ENCODE data around the gene BAD. TPM values are rescaled to one million over a fixed set of nuclear protein-coding genes. Genes with fewer than 3 reads are reported as not detected.

BAD gene
- total RNA-seq, 4 donors from 2014 or later = 57.1 to 71.9 (median 64.4) TPM

DNA sequence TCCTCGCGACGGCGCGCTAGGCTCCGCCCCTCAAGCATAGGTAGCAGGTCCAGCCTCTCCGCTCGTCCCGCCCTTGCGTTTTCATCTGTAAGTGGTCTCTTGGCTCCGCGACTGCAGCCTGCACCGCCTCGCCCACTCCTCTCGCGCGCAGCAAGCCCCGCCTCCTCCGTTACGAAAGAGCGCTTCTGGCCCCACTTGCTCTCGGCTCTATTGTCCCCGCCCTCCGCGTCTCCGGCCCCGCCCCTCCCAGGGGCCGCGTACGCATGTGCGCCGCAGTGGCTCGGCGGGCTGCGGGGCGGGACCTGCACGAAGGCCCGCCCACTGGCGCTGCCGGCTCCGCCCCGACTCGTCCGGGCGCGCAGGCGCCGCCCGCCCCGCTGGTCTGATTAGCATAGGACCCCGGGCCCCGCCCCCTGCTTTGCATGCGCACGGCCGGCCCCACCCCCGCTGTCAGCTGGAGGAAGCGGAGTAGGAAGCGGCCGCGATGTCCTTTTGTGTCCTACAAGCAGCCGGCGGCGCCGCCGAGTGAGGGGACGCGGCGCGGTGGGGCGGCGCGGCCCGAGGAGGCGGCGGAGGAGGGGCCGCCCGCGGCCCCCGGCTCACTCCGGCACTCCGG is 20.7 kb upstream of the BAD start, which contains the start of gene ESRRA:
TSS of gene ESRRA (plus strand) at position 450 of the 616 bp plus-strand sequence. CDS start 1,656 bp downstream, outside the sequence.
- peaks cover 41% of the 10 kb centered on the region for H3K4me1 ChIP-seq
- peak within 1 kb of the TSS; percentile 96 for H3K27ac ChIP-seq
- peak; percentile 100 for DNase-seq (ENCODE audit: low spot score in 2 of 2)
- H3K27me3 ChIP-seq = peaks cover 8% of the 10 kb centered on the region
- no peaks in the 10 kb centered on the region for H3K36me3 ChIP-seq
- peak within 1 kb of the TSS; percentile 84 for H3K4me3 ChIP-seq
- TF ChIP-seq POLR2A (IDR thresholded peaks at IDR 0.05) = no peak
- TF ChIP-seq POLR2AphosphoS5 (IDR thresholded peaks at IDR 0.05) = no peak
- TF ChIP-seq, protein P1, sequence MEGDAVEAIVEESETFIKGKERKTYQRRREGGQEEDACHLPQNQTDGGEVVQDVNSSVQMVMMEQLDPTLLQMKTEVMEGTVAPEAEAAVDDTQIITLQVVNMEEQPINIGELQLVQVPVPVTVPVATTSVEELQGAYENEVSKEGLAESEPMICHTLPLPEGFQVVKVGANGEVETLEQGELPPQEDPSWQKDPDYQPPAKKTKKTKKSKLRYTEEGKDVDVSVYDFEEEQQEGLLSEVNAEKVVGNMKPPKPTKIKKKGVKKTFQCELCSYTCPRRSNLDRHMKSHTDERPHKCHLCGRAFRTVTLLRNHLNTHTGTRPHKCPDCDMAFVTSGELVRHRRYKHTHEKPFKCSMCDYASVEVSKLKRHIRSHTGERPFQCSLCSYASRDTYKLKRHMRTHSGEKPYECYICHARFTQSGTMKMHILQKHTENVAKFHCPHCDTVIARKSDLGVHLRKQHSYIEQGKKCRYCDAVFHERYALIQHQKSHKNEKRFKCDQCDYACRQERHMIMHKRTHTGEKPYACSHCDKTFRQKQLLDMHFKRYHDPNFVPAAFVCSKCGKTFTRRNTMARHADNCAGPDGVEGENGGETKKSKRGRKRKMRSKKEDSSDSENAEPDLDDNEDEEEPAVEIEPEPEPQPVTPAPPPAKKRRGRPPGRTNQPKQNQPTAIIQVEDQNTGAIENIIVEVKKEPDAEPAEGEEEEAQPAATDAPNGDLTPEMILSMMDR (IDR thresholded peaks at IDR 0.05) = no peak
- TF ChIP-seq EP300 (IDR thresholded peaks at IDR 0.05) = no peak
- WGBS = no CpG with 5 or more reads among the region's 81 CpGs
- no peaks in the 10 kb centered on the region for H3K9me3 ChIP-seq

GRCh38 chr11:64304316-64305072 is 20.0 kb upstream of the BAD start:
- peak in 1 of 3 donors; percentile 52 for TF ChIP-seq POLR2AphosphoS5 (IDR thresholded peaks at IDR 0.05)
- TF ChIP-seq, protein P1 (IDR thresholded peaks at IDR 0.05) = peak; percentile 77 to 87
- no peak for TF ChIP-seq POLR2A (IDR thresholded peaks at IDR 0.05)
- TF ChIP-seq EP300 (IDR thresholded peaks at IDR 0.05) = no peak
- Histone ChIP-seq H3K27ac (peak overlapping the region; percentile 96), H3K4me3 (peak overlapping the region; percentile 84), H3K27me3 (peaks cover 15% of the 10 kb centered on the region), H3K4me1 (peaks cover 48% of the 10 kb centered on the region), H3K36me3 (no peaks in the 10 kb centered on the region), H3K9me3 (no peaks in the 10 kb centered on the region)
- peak; percentile 97 to 98 for DNase-seq (ENCODE audit: low spot score in 2 of 2)
- under 1% methylated on average over 22 of the region's 46 CpGs for WGBS

- H3K27me3 ChIP-seq = peaks cover 20% of the 10 kb centered on the region
- no peak for DNase-seq (ENCODE audit: low spot score in 2 of 2)
- no peaks in the 10 kb centered on the region for H3K36me3 ChIP-seq
- no peaks in the 10 kb centered on the region for H3K9me3 ChIP-seq
- peaks cover 53% of the 10 kb centered on the region for H3K4me1 ChIP-seq
- no peak for TF ChIP-seq POLR2A (IDR thresholded peaks at IDR 0.05)
- TF ChIP-seq, protein P1 (IDR thresholded peaks at IDR 0.05) = no peak
- H3K27ac ChIP-seq = peak overlapping the region; percentile 96
- WGBS = no CpG with 5 or more reads among the region's 5 CpGs
- H3K4me3 ChIP-seq = peak overlapping the region; percentile 84
Observed at GRCh38 chr11:64304032-64304315, 19.5 kb upstream of the BAD start.

- Histone ChIP-seq H3K27ac (peak overlapping the region; percentile 96), H3K27me3 (peaks cover 22% of the 10 kb centered on the region), H3K4me1 (peaks cover 56% of the 10 kb centered on the region), H3K36me3 (no peaks in the 10 kb centered on the region), H3K9me3 (no peaks in the 10 kb centered on the region), H3K4me3 (no peak overlapping the region)
- DNase-seq (ENCODE audit: low spot score in 2 of 2) = no peak
- 88% methylated on average over 10 of the region's 13 CpGs for WGBS
- TF ChIP-seq POLR2A (IDR thresholded peaks at IDR 0.05) = no peak
- TF ChIP-seq, protein P1 (IDR thresholded peaks at IDR 0.05) = no peak
- no peak for TF ChIP-seq EP300 (IDR thresholded peaks at IDR 0.05)
- no peak for TF ChIP-seq POLR2AphosphoS5 (IDR thresholded peaks at IDR 0.05)
Observed at GRCh38 chr11:64303109-64304031, 18.9 kb upstream of the BAD start.

Measured in suprapubic skin (tissue), 4 donors.